SU-DHL-6 (cell line): ENCODE results near the gene INPP5K.

ENCODE experiments used
- EZH2phosphoT487 ChIP-seq: fragments of 200-600 bp; sonication (generic), shearing (Covaris generic); conservative IDR thresholded peaks from 2 replicates; pipeline ENCODE4 v1.6.1; 2018; ENCODE audit warnings: mild to moderate bottlenecking, antibody characterized with exemption, low read length, moderate library complexity, mixed read lengths
- TF ChIP-seq, protein P1 (sequence below): fragments of 200-600 bp; sonication (generic); IDR thresholded peaks from one replicate; pipeline ENCODE4 v1.5.1; 2017; ENCODE audit warnings: antibody characterized with exemption, mild to moderate bottlenecking, low read length, moderate library complexity; ENCODE audit not compliant: insufficient read depth, poor library complexity, severe bottlenecking

- TF ChIP-seq, protein P1, sequence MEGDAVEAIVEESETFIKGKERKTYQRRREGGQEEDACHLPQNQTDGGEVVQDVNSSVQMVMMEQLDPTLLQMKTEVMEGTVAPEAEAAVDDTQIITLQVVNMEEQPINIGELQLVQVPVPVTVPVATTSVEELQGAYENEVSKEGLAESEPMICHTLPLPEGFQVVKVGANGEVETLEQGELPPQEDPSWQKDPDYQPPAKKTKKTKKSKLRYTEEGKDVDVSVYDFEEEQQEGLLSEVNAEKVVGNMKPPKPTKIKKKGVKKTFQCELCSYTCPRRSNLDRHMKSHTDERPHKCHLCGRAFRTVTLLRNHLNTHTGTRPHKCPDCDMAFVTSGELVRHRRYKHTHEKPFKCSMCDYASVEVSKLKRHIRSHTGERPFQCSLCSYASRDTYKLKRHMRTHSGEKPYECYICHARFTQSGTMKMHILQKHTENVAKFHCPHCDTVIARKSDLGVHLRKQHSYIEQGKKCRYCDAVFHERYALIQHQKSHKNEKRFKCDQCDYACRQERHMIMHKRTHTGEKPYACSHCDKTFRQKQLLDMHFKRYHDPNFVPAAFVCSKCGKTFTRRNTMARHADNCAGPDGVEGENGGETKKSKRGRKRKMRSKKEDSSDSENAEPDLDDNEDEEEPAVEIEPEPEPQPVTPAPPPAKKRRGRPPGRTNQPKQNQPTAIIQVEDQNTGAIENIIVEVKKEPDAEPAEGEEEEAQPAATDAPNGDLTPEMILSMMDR, result no peak
- TF ChIP-seq EZH2phosphoT487, result no peak
Measured at GRCh38 chr17:1512351-1512750, 4.1 kb downstream of the INPP5K start.
